Mesenchymal stem cell (in vitro differentiated cells and primary cell): Measurements from ENCODE around the gene C1orf87.

Source experiments
- DNase-seq: peaks from one replicate; pipeline ENCODE4 v3.0.0-alpha.2; 2013
- H2AFZ ChIP-seq: one replicate; pipeline ENCODE4 v1.6.1; 2013; ENCODE audit warnings: low read depth, mild to moderate bottlenecking, control low read depth, inconsistent platforms, low read length, moderate library complexity
- H2AK5ac ChIP-seq: 2 replicates; pipeline ENCODE4 v1.6.1; 2013; ENCODE audit warnings: low read length, moderate library complexity, mild to moderate bottlenecking, inconsistent platforms; ENCODE audit not compliant: severe bottlenecking
- H2BK120ac ChIP-seq: one replicate; pipeline ENCODE4 v1.6.1; 2013; ENCODE audit warnings: low read depth, mild to moderate bottlenecking, inconsistent platforms, low read length, moderate library complexity
- H2BK12ac ChIP-seq, 2 experiments: one replicate each; pipeline ENCODE4 v1.6.1; 2013; ENCODE audit warnings: inconsistent platforms in 2 of 2, low read length in 2 of 2, mild to moderate bottlenecking in 2 of 2, moderate library complexity in 2 of 2, control low read depth in 1 of 2
- H2BK15ac ChIP-seq: one replicate; pipeline ENCODE4 v1.6.1; 2013; ENCODE audit warnings: mild to moderate bottlenecking, low read depth, inconsistent platforms; ENCODE audit not compliant: poor library complexity, severe bottlenecking
- H2BK5ac ChIP-seq: 2 replicates; pipeline ENCODE4 v1.6.1; 2013; ENCODE audit warnings: low read depth, mild to moderate bottlenecking, low read length, control low read depth, inconsistent platforms; ENCODE audit not compliant: poor library complexity, severe bottlenecking
- H3K14ac ChIP-seq, 2 experiments: one replicate each; pipeline ENCODE4 v1.6.1; 2013; ENCODE audit warnings: inconsistent platforms in 2 of 2, low read length in 2 of 2, control low read depth in 1 of 2, mild to moderate bottlenecking in 1 of 2, moderate library complexity in 1 of 2
- H3K18ac ChIP-seq, 2 experiments: one replicate each; pipeline ENCODE4 v1.6.1; 2013; ENCODE audit warnings: inconsistent platforms in 2 of 2, low read length in 2 of 2, control low read depth in 1 of 2, low read depth in 1 of 2, mild to moderate bottlenecking in 1 of 2
- H3K23ac ChIP-seq, 2 experiments: one replicate each; pipeline ENCODE4 v1.6.1; 2013; ENCODE audit warnings: inconsistent platforms in 2 of 2, low read length in 2 of 2, mild to moderate bottlenecking in 2 of 2, moderate library complexity in 2 of 2, control low read depth in 1 of 2
- H3K27ac ChIP-seq: 2 replicates; pipeline ENCODE4 v1.5.1; 2013; ENCODE audit warnings: mild to moderate bottlenecking, moderate library complexity, low read length, control low read depth, inconsistent platforms; ENCODE audit not compliant: poor library complexity, severe bottlenecking
- H3K27me3 ChIP-seq, 2 experiments: 2 replicates each; pipeline versions ENCODE4 v1.6.1 to v1.7.0; 2013; ENCODE audit warnings: low read length in 2 of 2, mild to moderate bottlenecking in 2 of 2, moderate library complexity in 2 of 2, control low read depth in 1 of 2, inconsistent platforms in 1 of 2; ENCODE audit not compliant: control insufficient read depth in 1 of 2, insufficient read depth in 1 of 2
- H3K36me3 ChIP-seq, 2 experiments: 2 replicates each; pipeline versions ENCODE4 v1.6.1 to v1.7.0; 2013; ENCODE audit warnings: low read length in 2 of 2, control low read depth in 1 of 2, inconsistent platforms in 1 of 2, low read depth in 1 of 2, mild to moderate bottlenecking in 1 of 2; ENCODE audit not compliant: insufficient read depth in 2 of 2, control insufficient read depth in 1 of 2
- H3K4ac ChIP-seq, 2 experiments: one replicate each; pipeline ENCODE4 v1.6.1; 2013; ENCODE audit warnings: inconsistent platforms in 2 of 2, low read length in 2 of 2, mild to moderate bottlenecking in 2 of 2, moderate library complexity in 2 of 2, control low read depth in 1 of 2, low read depth in 1 of 2
- H3K4me1 ChIP-seq: 2 replicates; pipeline ENCODE4 v1.6.1; 2013; ENCODE audit warnings: low read depth, low read length, control low read depth; ENCODE audit not compliant: control insufficient read depth, insufficient read depth
- H3K4me2 ChIP-seq: 2 replicates; pipeline ENCODE4 v1.6.1; 2013; ENCODE audit warnings: low read length, mild to moderate bottlenecking, inconsistent platforms; ENCODE audit not compliant: poor library complexity, severe bottlenecking
- H3K4me3 ChIP-seq, 2 experiments: 2 replicates each; pipeline versions ENCODE4 v1.5.1 to v1.7.0; 2013; ENCODE audit warnings: low read length in 2 of 2, mild to moderate bottlenecking in 2 of 2, control low read depth in 1 of 2, low read depth in 1 of 2; ENCODE audit not compliant: insufficient read depth in 1 of 2
- H3K79me1 ChIP-seq: replicated peaks from 2 replicates; pipeline ENCODE4 v1.6.1; 2013; ENCODE audit warnings: mild to moderate bottlenecking, control low read depth, low read length, inconsistent platforms; ENCODE audit not compliant: poor library complexity, severe bottlenecking
- H3K9ac ChIP-seq: 2 replicates; pipeline ENCODE4 v1.7.0; 2013; ENCODE audit warnings: mild to moderate bottlenecking, low read length, moderate library complexity
- H3K9me3 ChIP-seq: 2 replicates; pipeline ENCODE4 v1.7.0; 2013; ENCODE audit warnings: mild to moderate bottlenecking, low read length; ENCODE audit not compliant: control insufficient read depth
- H4K8ac ChIP-seq: one replicate; pipeline ENCODE4 v1.6.1; 2013; ENCODE audit warnings: inconsistent platforms, mild to moderate bottlenecking, low read length, moderate library complexity
- H4K91ac ChIP-seq: one replicate; pipeline ENCODE4 v1.6.1; 2013; ENCODE audit warnings: mild to moderate bottlenecking, low read length, inconsistent platforms
- WGBS: methylation state at CpG from one replicate; pipeline ENCODE4 v1.1.7; 2013; ENCODE audit warnings: mixed read lengths; 5-methylcytosine and 5-hydroxymethylcytosine counted together

The C1orf87 gene

GRCh38 chr1:60103186-60103585 lies 29.6 kb upstream of the C1orf87 start:
- Histone ChIP-seq H2BK12ac (no peak overlapping the region), H2BK5ac (no peak overlapping the region), H3K27ac (no peak overlapping the region), H3K79me1 (no peaks in the 10 kb centered on the region), H3K9ac (no peak overlapping the region), H3K36me3 (no peaks in the 10 kb centered on the region), H3K9me3 (no peaks in the 10 kb centered on the region), H3K4me1 (no peaks in the 10 kb centered on the region), H3K18ac (no peak overlapping the region), H3K4ac (no peak overlapping the region), H2BK120ac (no peak overlapping the region), H4K91ac (no peak overlapping the region), H3K27me3 (no peaks in the 10 kb centered on the region), H3K4me3 (no peak overlapping the region), H2AK5ac (no peak overlapping the region), H2AFZ (no peak overlapping the region), H3K4me2 (no peak overlapping the region), H3K23ac (no peak overlapping the region), H3K14ac (no peak overlapping the region), H4K8ac (no peak overlapping the region), H2BK15ac (no peak overlapping the region)
- 46% methylated on average over 2 of the region's 2 CpGs for WGBS
- peak; percentile 10 for DNase-seq

DNA sequence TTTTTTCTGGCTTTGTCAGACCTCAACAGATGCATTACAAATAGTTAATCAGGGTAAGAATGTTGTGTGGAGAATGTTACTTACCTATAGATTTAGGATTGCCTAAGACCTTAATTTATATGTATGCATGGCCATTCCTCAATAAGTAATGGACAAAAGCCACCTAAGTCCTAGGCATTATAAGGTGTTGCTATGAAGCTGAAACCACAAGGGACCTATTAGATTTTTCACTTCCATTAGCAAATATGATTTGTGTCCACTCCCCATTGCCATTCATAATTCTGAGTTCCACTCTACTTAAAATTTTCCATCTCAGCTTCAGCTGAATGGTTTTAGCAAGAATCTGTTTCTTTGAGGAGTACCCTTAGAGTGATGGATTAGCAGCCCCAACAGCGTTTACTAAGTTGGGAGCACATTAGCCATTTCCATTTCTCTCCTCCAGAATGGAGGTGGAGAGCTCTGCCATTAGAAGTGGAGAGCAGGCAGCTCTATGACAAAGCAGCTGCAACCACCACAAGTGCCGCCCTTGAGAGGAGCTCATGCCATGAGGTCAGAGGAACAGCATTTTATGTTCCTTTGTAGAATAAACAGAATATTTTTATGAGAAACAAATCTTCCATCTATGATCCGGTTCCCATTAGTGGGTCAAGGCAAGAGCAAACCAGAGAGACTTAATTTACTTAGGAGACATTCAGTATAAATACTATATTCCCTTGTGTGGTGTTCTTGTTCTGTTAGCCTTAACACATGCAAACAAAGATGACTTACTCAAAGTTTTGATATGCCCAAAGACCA lies 28.9 kb upstream of the C1orf87 start:
- Histone ChIP-seq H3K79me1 (no peaks in the 10 kb centered on the region), H2BK5ac (no peak overlapping the region), H3K18ac (no peak overlapping the region), H3K4me1 (no peaks in the 10 kb centered on the region), H2BK12ac (no peak overlapping the region), H3K27me3 (no peaks in the 10 kb centered on the region), H4K8ac (no peak overlapping the region), H3K36me3 (no peaks in the 10 kb centered on the region), H2AK5ac (no peak overlapping the region), H3K27ac (no peak overlapping the region), H3K14ac (no peak overlapping the region), H4K91ac (no peak overlapping the region), H3K4me2 (no peak overlapping the region), H2BK120ac (no peak overlapping the region), H3K9ac (no peak overlapping the region), H3K23ac (no peak overlapping the region), H2BK15ac (no peak overlapping the region), H3K4ac (no peak overlapping the region), H3K9me3 (no peaks in the 10 kb centered on the region), H2AFZ (no peak overlapping the region), H3K4me3 (no peak overlapping the region)
- 50% methylated on average over 1 of the region's 3 CpGs for WGBS
- peak; percentile 11 for DNase-seq

DNA sequence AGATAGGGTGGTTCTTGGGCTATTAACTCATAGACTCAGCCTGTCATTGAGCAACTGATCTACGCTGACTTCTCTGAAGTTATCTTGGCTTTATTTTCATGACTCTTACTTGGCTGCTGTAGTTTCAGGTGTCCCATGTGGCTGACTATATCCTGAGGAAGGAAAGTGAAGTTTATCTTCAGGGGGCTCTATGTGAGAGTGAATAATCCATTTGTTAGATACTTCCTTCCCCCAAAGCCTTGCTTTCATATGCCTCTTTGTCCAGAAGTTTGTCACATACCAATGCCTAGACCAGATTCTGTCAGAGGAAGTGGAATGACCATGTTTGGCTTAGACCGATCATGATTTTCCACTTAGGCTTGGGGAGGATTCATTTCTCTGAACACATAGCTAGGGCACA lies 27.9 kb upstream of the C1orf87 start:
- Histone ChIP-seq H3K27ac (no peak overlapping the region), H2AFZ (no peak overlapping the region), H3K23ac (no peak overlapping the region), H3K27me3 (no peaks in the 10 kb centered on the region), H3K4me3 (no peak overlapping the region), H2AK5ac (no peak overlapping the region), H3K18ac (no peak overlapping the region), H3K36me3 (no peaks in the 10 kb centered on the region), H3K79me1 (no peaks in the 10 kb centered on the region), H3K9me3 (no peaks in the 10 kb centered on the region), H4K91ac (no peak overlapping the region), H2BK120ac (no peak overlapping the region), H2BK15ac (no peak overlapping the region), H3K4me1 (no peaks in the 10 kb centered on the region), H3K14ac (no peak overlapping the region), H3K4me2 (no peak overlapping the region), H3K9ac (no peak overlapping the region), H3K4ac (no peak overlapping the region), H2BK12ac (no peak overlapping the region), H2BK5ac (no peak overlapping the region), H4K8ac (no peak overlapping the region)
- 86% methylated on average over 2 of the region's 2 CpGs for WGBS
- DNase-seq: no peak

GRCh38 chr1:60091195-60091715 lies 17.7 kb upstream of the C1orf87 start:
- DNase-seq: no peak
- WGBS: 92% methylated on average over 5 of the region's 6 CpGs
- no peaks in the 10 kb centered on the region for H3K4me1 ChIP-seq
- no peak overlapping the region for H2BK15ac ChIP-seq
- no peak overlapping the region for H4K91ac ChIP-seq
- no peak overlapping the region for H3K4ac ChIP-seq
- no peak overlapping the region for H3K4me2 ChIP-seq
- no peak overlapping the region for H2AFZ ChIP-seq
- no peak overlapping the region for H3K14ac ChIP-seq
- H2BK120ac ChIP-seq: no peak overlapping the region
- no peak overlapping the region for H3K18ac ChIP-seq
- H2AK5ac ChIP-seq: no peak overlapping the region
- no peak overlapping the region for H2BK5ac ChIP-seq
- no peaks in the 10 kb centered on the region for H3K79me1 ChIP-seq
- no peak overlapping the region for H3K23ac ChIP-seq
- H3K9ac ChIP-seq: no peak overlapping the region
- H2BK12ac ChIP-seq: no peak overlapping the region
- H4K8ac ChIP-seq: no peak overlapping the region
- no peaks in the 10 kb centered on the region for H3K27me3 ChIP-seq
- H3K4me3 ChIP-seq: no peak overlapping the region
- H3K36me3 ChIP-seq: no peaks in the 10 kb centered on the region
- no peaks in the 10 kb centered on the region for H3K9me3 ChIP-seq
- H3K27ac ChIP-seq: no peak overlapping the region
